ENCODE results near the gene MXD3. TPM values are rescaled to one million over a fixed set of nuclear protein-coding genes. Genes with fewer than 3 reads are reported as not detected.
A peak's percentile ranks its signal among the peaks of the same experiment; 100 is the strongest.

MXD3 gene
- total RNA-seq, 8 experiments from 2014 or later = 2.4 to 34.1 (median 6.3) TPM

GRCh38 chr5:177327539-177328522, 16.1 kb upstream of the MXD3 start:
- Histone ChIP-seq H3K4me3 (no peak overlapping the region), H3K4me1 (replicated peaks in 1 of 2) (peaks cover 2 to 7% of the 10 kb centered on the region in 2 donors), H3K27ac (no peak overlapping the region)
- in situ Hi-C loops (cut with MboI; ENCODE audit: low pct_unique_long_range_greater_than_20kb in 2 of 9, low sequenced_read_pairs in 9 of 9, unreplicated experiment in 9 of 9) = no loop called here
- WGBS, 10 experiments = 42 to 100% (median 84%) methylated on average over 1 to 12 of the region's 28 CpGs; no CpG with 5 or more reads in 3 of the 10 experiments
- peak in 6 of 8 experiments; percentile 15 to 98 (median 72) for ATAC-seq (replicated peaks in 6 of 8)

DNA sequence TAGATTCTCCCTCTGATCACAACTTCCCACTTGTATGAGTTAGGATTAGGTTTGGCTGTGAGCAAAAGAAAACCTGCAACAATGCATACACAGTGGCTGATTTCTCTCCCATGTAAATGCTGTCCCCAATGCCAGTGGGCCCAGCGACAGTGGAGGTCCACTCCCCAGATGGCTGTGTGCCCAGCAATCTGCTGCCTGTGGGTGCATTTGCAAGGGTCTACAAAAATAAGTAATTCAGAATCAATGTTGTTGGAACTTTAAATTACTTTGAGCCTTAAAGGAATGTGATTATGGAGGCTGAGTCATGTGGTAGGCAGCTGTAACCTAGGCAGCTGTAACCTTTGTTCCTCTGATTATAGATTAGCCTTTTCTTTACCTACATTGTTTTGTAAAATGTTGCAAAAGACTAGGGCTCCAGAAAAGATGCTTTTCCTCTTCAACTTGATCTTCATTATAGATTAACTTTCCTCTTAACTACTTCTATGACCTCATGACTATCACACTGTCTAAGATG, 14.2 kb upstream of the MXD3 start:
- no peak overlapping the region for H3K27ac ChIP-seq
- in situ Hi-C loops (cut with MboI; ENCODE audit: low pct_unique_long_range_greater_than_20kb in 2 of 9, low sequenced_read_pairs in 9 of 9, unreplicated experiment in 9 of 9) = no loop called here
- no peak overlapping the region for H3K4me3 ChIP-seq
- peaks cover 2 to 7% of the 10 kb centered on the region in 2 donors for H3K4me1 ChIP-seq (replicated peaks in 1 of 2)
- peak in 2 of 8 experiments; percentile 30 to 40 for ATAC-seq (replicated peaks in 6 of 8)
- WGBS, 10 experiments = 0 to 40% (median 0%) methylated on average over 1 of the region's 1 CpG; no CpG with 5 or more reads in 6 of the 10 experiments

- in situ Hi-C loops (cut with MboI; ENCODE audit: low pct_unique_long_range_greater_than_20kb in 2 of 9, low sequenced_read_pairs in 9 of 9, unreplicated experiment in 9 of 9) = no loop called here
- H3K27ac ChIP-seq = no peak overlapping the region
- no peak overlapping the region for H3K4me3 ChIP-seq
- peaks cover 1 to 5% of the 10 kb centered on the region in 2 donors for H3K4me1 ChIP-seq (replicated peaks in 1 of 2)
- WGBS, 10 experiments = 88 to 100% (median 95%) methylated on average over 2 to 6 of the region's 7 CpGs; no CpG with 5 or more reads in 2 of the 10 experiments
- no peak for ATAC-seq (replicated peaks in 6 of 8)
These were observed 9.2 kb upstream of the MXD3 start for GRCh38 chr5:177320879-177321278.

DNA sequence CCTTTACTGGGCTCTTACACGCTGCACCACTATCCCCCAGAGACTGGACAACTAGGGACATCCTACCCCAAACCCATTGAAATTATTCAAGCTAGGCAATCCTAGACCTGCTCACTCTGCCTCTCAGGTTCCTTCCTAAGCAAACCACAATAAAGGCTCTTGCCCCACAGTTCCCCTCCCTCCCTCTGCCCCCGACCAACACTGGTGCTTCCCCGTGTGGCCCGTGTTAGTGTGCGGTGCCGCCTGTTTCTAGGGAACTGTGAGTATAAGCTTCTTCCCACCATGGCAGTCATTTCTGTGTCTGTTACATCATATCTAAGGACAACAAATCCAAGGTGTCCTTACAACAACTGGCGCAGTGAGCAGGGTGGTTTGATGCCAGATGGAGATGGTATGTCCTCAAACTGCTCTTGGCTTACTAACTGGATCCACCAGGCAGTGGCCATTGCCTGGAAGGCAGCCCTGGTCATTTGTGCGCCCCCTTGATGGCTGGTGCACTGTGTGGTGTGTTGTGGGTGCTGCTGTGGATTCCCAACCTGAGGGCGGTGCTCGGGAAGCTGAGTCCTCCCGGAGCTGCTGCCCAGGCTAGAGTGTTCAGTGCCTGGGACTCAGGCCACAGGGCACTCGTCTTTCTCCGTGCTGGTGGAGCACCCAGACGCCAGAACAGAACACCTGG, 8.4 kb upstream of the MXD3 start:
- no peak for ATAC-seq (replicated peaks in 6 of 8)

DNA sequence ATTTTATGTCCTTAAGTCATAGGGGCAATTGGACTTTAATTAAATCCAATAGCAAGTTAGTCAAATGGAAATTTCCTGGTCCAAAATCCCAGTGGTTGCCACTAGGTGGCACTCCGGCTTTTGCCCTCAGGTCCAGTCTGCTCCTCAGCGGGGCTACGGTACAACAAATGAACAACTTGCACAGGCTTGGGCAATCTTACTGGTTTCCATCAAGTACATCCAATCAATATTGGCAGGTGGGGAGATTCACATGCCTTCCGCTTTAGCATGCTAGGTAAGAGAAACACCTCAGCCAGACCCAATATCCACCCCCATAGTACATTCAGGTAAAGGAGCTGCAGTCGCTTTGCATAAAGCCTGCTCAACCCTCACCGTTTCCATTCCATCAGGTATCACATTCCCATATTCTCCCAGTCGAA, 6.3 kb upstream of the MXD3 start:
- in situ Hi-C loops (cut with MboI; ENCODE audit: low pct_unique_long_range_greater_than_20kb in 2 of 9, low sequenced_read_pairs in 9 of 9, unreplicated experiment in 9 of 9) = no loop called here
- H3K27ac ChIP-seq = no peak overlapping the region
- WGBS, 10 experiments = 20 to 90% (median 36%) methylated on average over 2 to 6 of the region's 7 CpGs; no CpG with 5 or more reads in 2 of the 10 experiments
- H3K4me1 ChIP-seq (replicated peaks in 1 of 2) = no peaks in the 10 kb centered on the region
- ATAC-seq (replicated peaks in 6 of 8) = peak; percentile 36 to 83 (median 55)
- no peak overlapping the region for H3K4me3 ChIP-seq

More for the DNA sequence above, 8.4 kb upstream of the MXD3 start:
- in situ Hi-C loops (cut with MboI; ENCODE audit: low pct_unique_long_range_greater_than_20kb in 2 of 9, low sequenced_read_pairs in 9 of 9, unreplicated experiment in 9 of 9) = no loop called here
- Histone ChIP-seq H3K27ac (no peak overlapping the region), H3K4me3 (no peak overlapping the region), H3K4me1 (replicated peaks in 1 of 2) (no peaks in the 10 kb centered on the region)
- 80 to 100% (median 88%) methylated on average over 1 to 4 of the region's 14 CpGs; no CpG with 5 or more reads in 5 of the 10 experiments for WGBS, 10 experiments

DNA sequence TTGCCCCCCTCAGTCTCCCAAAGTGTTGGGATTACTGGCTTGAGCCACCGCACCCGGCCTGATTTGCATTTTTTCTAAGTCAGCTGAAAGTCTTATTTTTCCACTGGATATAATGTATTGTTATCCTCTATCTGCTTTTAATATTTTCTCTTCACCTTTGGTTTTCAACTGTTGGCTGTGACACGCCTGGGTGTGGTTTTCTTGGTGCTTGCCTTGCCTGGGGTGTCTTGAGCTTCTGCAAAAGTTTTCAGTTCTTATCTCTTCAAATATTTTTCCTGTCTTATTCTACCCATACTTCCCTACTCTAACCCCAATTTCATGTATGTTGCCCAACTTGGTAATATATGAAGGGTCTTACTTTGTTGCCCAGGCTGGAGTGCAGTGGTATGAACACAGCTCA, 4.3 kb upstream of the MXD3 start:
- no peak overlapping the region for H3K27ac ChIP-seq
- H3K4me1 ChIP-seq (replicated peaks in 1 of 2) = peaks cover 0 to 3% of the 10 kb centered on the region in 2 donors
- whole genome bisulfite sequencing, 10 experiments = 81 to 100% (median 94%) methylated on average over 1 to 3 of the region's 3 CpGs; no CpG with 5 or more reads in 2 of the 10 experiments
- ATAC-seq (replicated peaks in 6 of 8) = no peak
- no peak overlapping the region for H3K4me3 ChIP-seq
- in situ Hi-C loops (cut with MboI; ENCODE audit: low pct_unique_long_range_greater_than_20kb in 2 of 9, low sequenced_read_pairs in 9 of 9, unreplicated experiment in 9 of 9) = no loop called here

- no peak overlapping the region for H3K4me3 ChIP-seq
- H3K27ac ChIP-seq = no peak overlapping the region
- 50 to 100% (median 95%) methylated on average over 2 of the region's 7 CpGs; no CpG with 5 or more reads in 6 of the 10 experiments for WGBS, 10 experiments
- H3K4me1 ChIP-seq (replicated peaks in 1 of 2) = peaks cover 0 to 4% of the 10 kb centered on the region in 2 donors
- ATAC-seq (replicated peaks in 6 of 8) = no peak
- in situ Hi-C loops (cut with MboI; ENCODE audit: low pct_unique_long_range_greater_than_20kb in 2 of 9, low sequenced_read_pairs in 9 of 9, unreplicated experiment in 9 of 9) = no loop called here
These were observed 3.7 kb upstream of the MXD3 start for GRCh38 chr5:177315411-177315810.

DNA sequence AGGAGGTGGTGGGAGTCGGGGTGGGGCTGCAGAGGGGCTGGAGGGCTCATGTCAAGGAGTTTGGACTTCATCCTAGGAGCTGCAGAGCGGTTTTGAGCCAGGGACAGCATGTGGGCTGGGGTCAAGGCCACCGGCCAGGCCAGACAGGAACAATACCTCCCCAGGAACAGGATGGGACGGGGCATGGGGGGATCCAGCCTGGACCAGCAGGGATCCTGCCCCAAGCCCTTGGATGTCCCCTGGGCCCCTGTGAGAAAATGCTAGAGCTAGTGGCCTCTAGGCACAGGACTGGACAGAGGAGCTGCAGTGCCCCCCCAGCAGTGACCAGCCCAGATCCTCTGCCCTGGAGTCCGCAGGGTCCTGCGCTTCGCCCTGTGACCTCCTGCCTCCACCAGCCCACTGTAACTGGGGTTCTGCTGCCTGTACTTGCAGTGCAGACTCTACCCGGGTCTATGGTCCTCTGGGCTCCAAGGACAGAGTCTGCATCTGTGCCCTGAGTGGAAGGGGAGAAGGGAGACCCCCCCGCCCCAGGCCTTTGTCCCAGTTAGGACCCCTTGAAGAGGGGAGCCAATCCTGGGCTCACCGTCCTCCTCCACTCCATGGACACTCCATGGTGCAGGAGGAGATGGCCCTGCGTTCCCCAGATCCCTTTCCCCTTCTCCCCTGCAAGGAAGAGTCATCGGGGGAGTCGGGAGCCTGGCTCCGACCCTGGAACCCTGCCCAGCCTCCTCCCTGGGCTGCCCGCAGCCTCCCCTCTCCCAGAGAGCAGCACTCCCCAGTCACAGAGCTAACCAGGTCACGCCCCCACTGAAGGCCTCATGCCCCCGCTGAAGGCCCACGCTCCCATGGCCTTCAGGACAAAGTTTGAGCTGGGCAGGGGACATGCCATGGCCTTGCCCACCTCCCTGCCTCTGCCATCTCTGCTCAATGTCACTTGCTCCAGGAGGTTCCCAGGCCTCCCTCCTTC, 3.0 kb upstream of the MXD3 start:
- Histone ChIP-seq H3K27ac (no peak overlapping the region), H3K4me3 (no peak overlapping the region), H3K4me1 (replicated peaks in 1 of 2) (peaks cover 0 to 4% of the 10 kb centered on the region in 2 donors)
- ATAC-seq (replicated peaks in 6 of 8) = no peak
- 40 to 100% (median 58%) methylated on average over 1 to 3 of the region's 18 CpGs; no CpG with 5 or more reads in 6 of the 10 experiments for WGBS, 10 experiments
- in situ Hi-C loops (cut with MboI; ENCODE audit: low pct_unique_long_range_greater_than_20kb in 2 of 9, low sequenced_read_pairs in 9 of 9, unreplicated experiment in 9 of 9) = no loop called here

GRCh38 chr5:177313561-177314259, 2.0 kb upstream of the MXD3 start:
- H3K4me1 ChIP-seq (replicated peaks in 1 of 2) = peaks cover 0 to 4% of the 10 kb centered on the region in 2 donors
- in situ Hi-C loops (cut with MboI; ENCODE audit: low pct_unique_long_range_greater_than_20kb in 2 of 9, low sequenced_read_pairs in 9 of 9, unreplicated experiment in 9 of 9) = no loop called here
- H3K27ac ChIP-seq = no peak overlapping the region
- H3K4me3 ChIP-seq = no peak overlapping the region
- 96 to 100% (median 99%) methylated on average over 2 to 10 of the region's 15 CpGs; no CpG with 5 or more reads in 6 of the 10 experiments for WGBS, 10 experiments
- ATAC-seq (replicated peaks in 6 of 8) = no peak

GRCh38 chr5:177312649-177313181, 1.0 kb upstream of the MXD3 start:
- Histone ChIP-seq H3K4me3 (peak overlapping the region; percentile 39 to 46 (median 44)), H3K27ac (peak overlapping the region in 1 of 2 donors; percentile 5), H3K4me1 (replicated peaks in 1 of 2) (peaks cover 0 to 4% of the 10 kb centered on the region in 2 donors)
- in situ Hi-C loops (cut with MboI; ENCODE audit: low pct_unique_long_range_greater_than_20kb in 2 of 9, low sequenced_read_pairs in 9 of 9, unreplicated experiment in 9 of 9) = no loop called here
- ATAC-seq (replicated peaks in 6 of 8) = peak in 6 of 8 experiments; percentile 1 to 4 (median 2)
- WGBS, 10 experiments = 0 to 50% (median 12%) methylated on average over 1 to 11 of the region's 19 CpGs; no CpG with 5 or more reads in 3 of the 10 experiments

GRCh38 chr5:177311392-177311722, 341 bp downstream of the MXD3 start:
- Histone ChIP-seq H3K4me1 (replicated peaks in 1 of 2) (peaks cover 0 to 4% of the 10 kb centered on the region in 2 donors), H3K4me3 (peak overlapping the region; percentile 39 to 46 (median 44)), H3K27ac (no peak overlapping the region)
- WGBS, 10 experiments = 0% methylated on average over 2 of the region's 23 CpGs; no CpG with 5 or more reads in 9 of the 10 experiments
- in situ Hi-C loops (cut with MboI; ENCODE audit: low pct_unique_long_range_greater_than_20kb in 2 of 9, low sequenced_read_pairs in 9 of 9, unreplicated experiment in 9 of 9) = no loop called here
- ATAC-seq (replicated peaks in 6 of 8) = peak in 6 of 8 experiments; percentile 2 to 38 (median 13)

Measured in motor neuron (in vitro differentiated cells).